DND-41 (cell line): ENCODE measurements around the gene SNX32.
A peak's percentile ranks its signal among the peaks of the same experiment; 100 is the strongest.

Experiments used
- ATAC-seq: fragments of 200-7000 bp; cut with Tn5 transposase; 3 replicates; pipeline ENCODE4 v1.9.1; 2021; ENCODE audit warnings: low read depth; ENCODE audit not compliant: insufficient read depth
- DNase-seq: peaks from one replicate; pipeline ENCODE4 v3.0.0-alpha.2; 2020
- H2AFZ ChIP-seq: 2 replicates; pipeline ENCODE4 v1.6.0; 2012; ENCODE audit warnings: low read depth, low read length
- H3K27ac ChIP-seq: 2 replicates; pipeline ENCODE4 v1.5.1; 2012; ENCODE audit warnings: low read length, inconsistent platforms
- H3K27me3 ChIP-seq: fragments of 200-600 bp; sonication (generic); 2 replicates; pipeline ENCODE4 v1.6.0; 2012; ENCODE audit warnings: low read length, mild to moderate bottlenecking, inconsistent platforms; ENCODE audit not compliant: insufficient read depth, poor library complexity
- H3K36me3 ChIP-seq: 2 replicates; pipeline ENCODE4 v1.5.1; 2012; ENCODE audit warnings: low read length, inconsistent platforms; ENCODE audit not compliant: insufficient read depth
- H3K4me1 ChIP-seq: 2 replicates; pipeline ENCODE4 v1.5.1; 2012; ENCODE audit warnings: mild to moderate bottlenecking, low read length; ENCODE audit not compliant: insufficient read depth
- H3K4me2 ChIP-seq: 2 replicates; pipeline ENCODE4 v1.6.0; 2012; ENCODE audit warnings: mild to moderate bottlenecking, moderate library complexity, low read length, inconsistent platforms; ENCODE audit not compliant: insufficient read depth
- H3K4me3 ChIP-seq, 2 experiments: fragments of 200-600 bp in 1 of 2; shearing (Covaris generic) in 1 of 2; 2 replicates each; pipeline ENCODE4 v1.5.1; 2012 to 2016; ENCODE audit warnings: inconsistent platforms in 2 of 2, low read length in 2 of 2, mild to moderate bottlenecking in 2 of 2, low read depth in 1 of 2, moderate library complexity in 1 of 2
- H3K79me2 ChIP-seq: 2 replicates; pipeline ENCODE4 v1.6.0; 2012; ENCODE audit warnings: low read length, inconsistent platforms; ENCODE audit not compliant: insufficient read depth
- H3K9ac ChIP-seq: 2 replicates; pipeline ENCODE4 v1.6.0; 2012; ENCODE audit warnings: low read depth, mild to moderate bottlenecking, inconsistent platforms, low read length, moderate library complexity
- H3K9me3 ChIP-seq: 2 replicates; pipeline ENCODE4 v1.5.1; 2012; ENCODE audit warnings: low read length, moderate library complexity, mild to moderate bottlenecking, inconsistent platforms; ENCODE audit not compliant: insufficient read depth, severe bottlenecking
- H4K20me1 ChIP-seq: 2 replicates; pipeline ENCODE4 v1.6.0; 2012; ENCODE audit warnings: low read length; ENCODE audit not compliant: insufficient read depth
- EZH2 ChIP-seq: IDR thresholded peaks from 3 replicates; pipeline ENCODE4 v1.6.1; 2012; ENCODE audit warnings: borderline replicate concordance, low read depth, mild to moderate bottlenecking, moderate library complexity, low read length, inconsistent platforms; ENCODE audit not compliant: severe bottlenecking
- TF ChIP-seq, protein P1 (sequence below): IDR thresholded peaks from 2 replicates; pipeline ENCODE4 v1.5.1; 2012; ENCODE audit warnings: borderline replicate concordance, low read length, moderate library complexity, mild to moderate bottlenecking; ENCODE audit not compliant: poor library complexity, severe bottlenecking; ENCODE audit errors: extremely low read depth

SNX32 gene

GRCh38 chr11:65896034-65896999 lies 62.6 kb downstream of the SNX32 start:
- no peak overlapping the region for H3K27ac ChIP-seq
- no peak overlapping the region for H3K4me3 ChIP-seq
- H3K79me2 ChIP-seq, result peaks cover 7% of the 10 kb centered on the region
- TF ChIP-seq, protein P1, sequence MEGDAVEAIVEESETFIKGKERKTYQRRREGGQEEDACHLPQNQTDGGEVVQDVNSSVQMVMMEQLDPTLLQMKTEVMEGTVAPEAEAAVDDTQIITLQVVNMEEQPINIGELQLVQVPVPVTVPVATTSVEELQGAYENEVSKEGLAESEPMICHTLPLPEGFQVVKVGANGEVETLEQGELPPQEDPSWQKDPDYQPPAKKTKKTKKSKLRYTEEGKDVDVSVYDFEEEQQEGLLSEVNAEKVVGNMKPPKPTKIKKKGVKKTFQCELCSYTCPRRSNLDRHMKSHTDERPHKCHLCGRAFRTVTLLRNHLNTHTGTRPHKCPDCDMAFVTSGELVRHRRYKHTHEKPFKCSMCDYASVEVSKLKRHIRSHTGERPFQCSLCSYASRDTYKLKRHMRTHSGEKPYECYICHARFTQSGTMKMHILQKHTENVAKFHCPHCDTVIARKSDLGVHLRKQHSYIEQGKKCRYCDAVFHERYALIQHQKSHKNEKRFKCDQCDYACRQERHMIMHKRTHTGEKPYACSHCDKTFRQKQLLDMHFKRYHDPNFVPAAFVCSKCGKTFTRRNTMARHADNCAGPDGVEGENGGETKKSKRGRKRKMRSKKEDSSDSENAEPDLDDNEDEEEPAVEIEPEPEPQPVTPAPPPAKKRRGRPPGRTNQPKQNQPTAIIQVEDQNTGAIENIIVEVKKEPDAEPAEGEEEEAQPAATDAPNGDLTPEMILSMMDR, result no peak
- no peak for TF ChIP-seq EZH2
- peaks cover 32% of the 10 kb centered on the region for H3K27me3 ChIP-seq
- H3K9me3 ChIP-seq, result no peaks in the 10 kb centered on the region
- no peak overlapping the region for H3K4me2 ChIP-seq
- DNase-seq (no peak), ATAC-seq (no peak)
- peaks cover 42% of the 10 kb centered on the region for H3K4me1 ChIP-seq
- no peak overlapping the region for H2AFZ ChIP-seq
- peaks cover 22% of the 10 kb centered on the region; the same call in 1 of the 2 replicates for H4K20me1 ChIP-seq
- H3K9ac ChIP-seq, result no peak overlapping the region
- no peaks in the 10 kb centered on the region for H3K36me3 ChIP-seq

DNA sequence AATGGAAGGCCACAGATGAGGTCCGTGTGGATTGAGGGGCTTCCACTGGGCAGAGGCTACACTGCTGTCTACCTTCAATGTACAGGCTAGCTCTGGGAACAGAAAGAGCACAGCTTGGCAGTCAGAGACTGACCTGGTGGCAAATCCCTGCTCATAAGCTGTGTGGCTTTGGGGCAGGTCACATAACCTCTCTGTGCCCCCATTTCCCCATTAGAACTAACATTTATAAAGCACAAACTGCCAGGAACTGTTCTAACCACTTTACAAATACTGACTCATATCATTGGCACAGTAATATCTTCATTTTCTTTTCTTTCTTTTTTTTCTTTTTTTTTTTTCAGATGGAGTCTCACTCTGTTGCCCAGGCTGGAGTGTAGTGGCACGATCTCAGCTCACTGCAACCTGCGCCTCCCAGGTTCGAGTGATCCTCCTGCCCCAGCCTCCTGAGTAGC lies 63.3 kb downstream of the SNX32 start:
- Histone ChIP-seq H3K4me2 (no peak overlapping the region), H3K79me2 (no peaks in the 10 kb centered on the region), H3K4me3 (no peak overlapping the region), H4K20me1 (peaks cover 15% of the 10 kb centered on the region; the same call in 1 of the 2 replicates), H3K36me3 (no peaks in the 10 kb centered on the region), H3K9ac (no peak overlapping the region), H3K27ac (no peak overlapping the region), H3K27me3 (peaks cover 39% of the 10 kb centered on the region), H3K9me3 (no peaks in the 10 kb centered on the region), H3K4me1 (peaks cover 34% of the 10 kb centered on the region), H2AFZ (no peak overlapping the region)
- TF ChIP-seq EZH2, result no peak
- TF ChIP-seq, protein P1, result no peak
- no peak for DNase-seq
- no peak for ATAC-seq

GRCh38 chr11:65898656-65899355 lies 65.0 kb downstream of the SNX32 start:
- H3K4me2 ChIP-seq, result peak overlapping the region; percentile 69
- peaks cover 23% of the 10 kb centered on the region for H3K4me1 ChIP-seq
- no peak for ATAC-seq
- TF ChIP-seq EZH2, result peak; percentile 5
- TF ChIP-seq, protein P1, result no peak
- peak overlapping the region; percentile 43; the same call in 1 of the 2 replicates for H3K9ac ChIP-seq
- H3K9me3 ChIP-seq, result no peaks in the 10 kb centered on the region
- peaks cover 46% of the 10 kb centered on the region for H3K27me3 ChIP-seq
- H2AFZ ChIP-seq, result peak overlapping the region; percentile 41; the same call in 1 of the 2 replicates
- no peak for DNase-seq
- H3K36me3 ChIP-seq, result no peaks in the 10 kb centered on the region
- H4K20me1 ChIP-seq, result 0 out of 2 replicates have a peak, but pooled peaks cover 5% of the 10 kb centered on the region
- no peaks in the 10 kb centered on the region for H3K79me2 ChIP-seq
- peak overlapping the region in 1 of 2 experiments; percentile 53; a peak in 2 of 4 replicates for H3K4me3 ChIP-seq
- no peak overlapping the region for H3K27ac ChIP-seq
